ACHN (cell line): ENCODE results near the gene COL11A2.

Experiments
- DNase-seq: peaks from one replicate; pipeline ENCODE4 v3.0.0-alpha.2; 2015
- in situ Hi-C: cut with HindIII; loops from 2 replicates; pipeline ENCODE4 v1.10.0; 2017; ENCODE audit warnings: low sequenced_read_pairs, low pct_ligation_motif_present, low pct_unique_long_range_greater_than_20kb

Gene COL11A2

GRCh38 chr6:33198159-33198852, 6.0 kb upstream of the COL11A2 start:
- in situ Hi-C loops: no loop called here
- no peak for DNase-seq

- peak; percentile 63 for DNase-seq
Observed at GRCh38 chr6:33197431-33198048, 5.3 kb upstream of the COL11A2 start.

GRCh38 chr6:33195304-33196165, 3.3 kb upstream of the COL11A2 start:
- no peak for DNase-seq
- in situ Hi-C loops: no loop called here

More at GRCh38 chr6:33197431-33198048, 5.3 kb upstream of the COL11A2 start:
- in situ Hi-C loops: no loop called here

GRCh38 chr6:33194431-33194979, 2.2 kb upstream of the COL11A2 start:
- in situ Hi-C loops: no loop called here
- DNase-seq: no peak

GRCh38 chr6:33193619-33194018, 1.4 kb upstream of the COL11A2 start:
- in situ Hi-C loops: no loop called here
- DNase-seq: no peak

GRCh38 chr6:33192671-33193602, 670 bp upstream of the COL11A2 start:
- in situ Hi-C loops: no loop called here
- no peak for DNase-seq

- DNase-seq: no peak
- in situ Hi-C loops: no loop called here
Observed at GRCh38 chr6:33191383-33192104, 723 bp downstream of the COL11A2 start.

GRCh38 chr6:33190504-33191107, 1.7 kb downstream of the COL11A2 start:
- in situ Hi-C loops: no loop called here
- no peak for DNase-seq

- in situ Hi-C loops: no loop called here
- DNase-seq: no peak
Observed at GRCh38 chr6:33189625-33190448, 2.4 kb downstream of the COL11A2 start.

- in situ Hi-C loops: no loop called here
- DNase-seq: no peak
Observed at GRCh38 chr6:33189164-33189563, 3.1 kb downstream of the COL11A2 start.

- in situ Hi-C loops: no loop called here
- no peak for DNase-seq
Observed at GRCh38 chr6:33187809-33188208, 4.5 kb downstream of the COL11A2 start.

- DNase-seq: no peak
- in situ Hi-C loops: no loop called here
Observed at GRCh38 chr6:33185654-33186187, 6.5 kb downstream of the COL11A2 start.

GRCh38 chr6:33185190-33185589, 7.1 kb downstream of the COL11A2 start:
- no peak for DNase-seq
- in situ Hi-C loops: no loop called here

GRCh38 chr6:33183071-33183683, 9.1 kb downstream of the COL11A2 start:
- no peak for DNase-seq
- in situ Hi-C loops: no loop called here

- in situ Hi-C loops: no loop called here
- no peak for DNase-seq
Observed at GRCh38 chr6:33181141-33181540, 11.1 kb downstream of the COL11A2 start.
